GM20431 (cell line): ENCODE measurements around the gene CCL16.

ENCODE experiments used
- in situ Hi-C: fragments of 300-500 bp; cut with MseI, MboI; formaldehyde crosslinking; loops from one replicate; pipeline ENCODE4 v1.15.0; 2020; ENCODE audit warnings: low sequenced_read_pairs; ENCODE audit not compliant: unreplicated experiment

Gene CCL16

DNA sequence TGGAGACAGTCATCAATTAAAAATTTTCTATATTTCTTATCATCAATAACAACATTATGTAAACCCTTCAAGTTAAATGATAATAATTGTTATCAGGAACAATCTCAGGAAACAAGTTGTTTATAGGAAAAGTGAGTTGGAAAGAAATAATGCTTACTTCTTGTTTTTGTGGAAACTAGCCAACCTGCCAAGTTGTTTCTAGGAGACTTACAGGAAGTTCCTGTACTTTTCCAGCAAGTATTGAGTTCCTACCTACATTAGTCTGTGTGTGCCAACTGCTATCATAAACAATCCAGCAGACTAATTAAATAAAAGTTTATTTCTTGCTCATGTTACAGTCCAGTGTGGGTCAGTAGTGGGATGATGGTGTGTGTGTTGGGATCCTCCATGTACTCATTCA is 6.9 kb upstream of the CCL16 start:
- in situ Hi-C loops = no loop called here

DNA sequence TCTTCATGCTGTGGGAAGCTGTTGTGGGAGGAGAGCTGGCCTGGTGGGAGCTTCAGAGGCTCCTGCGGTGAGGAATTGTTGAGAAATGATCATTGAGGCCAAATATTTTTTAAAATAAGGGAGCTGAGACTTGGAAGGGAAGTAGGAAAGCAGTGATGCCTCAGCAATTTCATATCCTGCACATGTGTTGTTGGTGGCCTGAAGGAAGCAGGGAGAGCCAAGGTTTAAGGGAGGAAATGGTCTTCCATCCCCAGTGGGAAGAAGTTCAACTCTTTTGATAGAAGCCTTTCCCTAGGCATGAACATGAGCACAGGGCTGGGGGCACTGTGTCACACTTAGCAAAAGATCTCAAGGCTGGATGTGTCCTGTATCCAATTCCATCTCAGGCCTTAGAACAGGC is 5.3 kb upstream of the CCL16 start, which contains the start of gene CCL14:
CCL14 (minus strand) TSS at position 87 of the 400 bp plus-strand sequence; CDS start at position 7, 80 bp downstream.
- in situ Hi-C loops = no loop called here

DNA sequence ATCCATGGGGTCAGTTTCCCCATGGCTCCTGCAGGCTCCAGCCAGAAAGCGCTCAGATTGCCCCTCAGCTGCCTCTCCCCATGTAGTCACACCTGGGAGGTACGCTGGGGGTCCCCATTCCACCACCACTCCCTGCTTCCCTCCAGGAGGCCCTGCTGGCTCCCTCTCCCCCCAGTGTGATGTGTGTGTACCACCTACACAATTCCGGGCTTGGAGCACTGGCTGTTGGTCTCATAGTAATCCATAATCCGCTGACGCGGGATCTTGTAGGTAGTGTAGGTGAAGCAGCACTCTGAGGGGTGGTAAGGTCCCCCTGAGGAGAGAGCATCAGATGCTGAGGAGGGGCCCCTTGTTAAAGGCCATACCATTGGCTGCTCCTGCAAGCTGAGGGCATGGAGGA is 2.8 kb upstream of the CCL16 start:
- in situ Hi-C loops = no loop called here

DNA sequence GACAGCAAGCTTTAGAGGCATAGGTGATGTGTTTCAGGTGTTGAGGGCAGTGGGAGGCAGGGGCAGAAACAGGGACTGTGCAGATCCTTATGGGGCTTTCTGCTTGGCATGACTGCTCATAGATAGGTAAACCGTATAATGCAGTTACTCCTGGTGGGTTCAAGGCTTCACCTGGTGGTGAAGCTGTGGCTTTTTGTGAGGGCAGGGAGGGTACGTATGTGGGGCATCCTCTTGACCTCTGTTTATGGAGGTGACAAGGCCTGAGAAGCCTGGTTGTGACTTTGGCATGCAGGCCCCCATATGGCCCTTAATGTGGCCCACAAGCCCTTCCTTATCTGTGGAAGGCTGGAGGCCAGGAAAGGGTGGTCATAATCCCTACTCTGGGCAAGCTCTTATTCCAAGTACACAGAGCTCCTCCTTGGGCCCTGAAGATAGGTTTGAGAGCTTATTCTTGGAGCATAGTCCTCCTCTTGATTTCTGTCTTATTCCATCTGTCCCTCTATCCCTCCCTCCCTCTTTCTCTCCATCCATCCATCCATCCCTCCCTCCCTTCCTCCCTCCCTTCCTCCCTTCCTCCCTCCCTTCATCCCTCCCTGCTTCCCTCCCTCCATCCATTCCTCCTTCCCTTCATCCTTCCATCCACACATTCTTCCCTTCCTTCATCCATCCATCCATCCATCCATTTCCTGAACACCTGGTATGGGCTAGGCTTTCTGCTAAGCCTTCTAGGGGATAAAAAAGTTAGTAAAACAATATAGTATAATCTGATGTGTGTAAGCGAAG is 1.3 kb upstream of the CCL16 start:
- in situ Hi-C loops = no loop called here

DNA sequence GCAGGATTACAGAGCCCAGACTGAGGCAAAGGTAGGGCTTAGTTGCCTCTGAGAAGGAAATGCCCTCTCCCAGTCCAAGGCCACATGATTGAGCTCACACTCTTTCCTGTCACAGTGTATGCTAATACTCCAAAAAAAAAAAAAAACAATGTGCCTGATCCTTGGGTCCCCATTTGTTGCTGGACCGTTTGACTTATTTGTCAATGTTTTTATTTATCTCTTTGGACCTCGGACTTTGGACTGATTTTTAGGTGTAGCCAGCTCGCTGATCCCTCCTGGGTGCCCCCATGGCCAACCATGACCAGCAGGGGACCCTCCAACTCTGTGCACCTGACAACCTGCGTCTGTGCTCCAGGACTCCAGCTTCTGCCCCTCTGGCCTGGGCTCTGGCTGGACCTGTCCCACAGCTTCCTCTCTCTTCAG is 622 bp upstream of the CCL16 start:
- in situ Hi-C loops = no loop called here

DNA sequence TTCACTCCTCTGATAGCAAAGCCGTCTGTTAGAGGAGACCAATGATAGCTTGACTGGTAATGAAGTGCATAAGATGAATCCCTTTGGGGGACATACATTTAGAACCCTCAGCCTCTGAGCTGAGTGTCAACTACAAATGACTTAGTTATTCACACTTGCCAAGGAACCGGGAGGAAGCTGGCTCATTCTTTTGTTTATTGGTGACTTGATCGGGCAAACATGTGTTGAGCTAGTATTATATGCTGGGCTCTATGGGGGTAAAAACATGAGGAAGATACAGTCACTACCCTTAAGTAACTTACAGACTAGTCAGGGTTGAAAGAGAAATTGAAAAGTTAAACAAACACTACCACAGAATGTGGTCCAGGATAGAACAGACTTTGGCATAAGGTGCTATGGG is 3.0 kb downstream of the CCL16 start:
- in situ Hi-C loops = loop anchor here (10.0 kb wide), 1 partner anchor 166 kb away; no protein-coding TSS in a partner anchor

DNA sequence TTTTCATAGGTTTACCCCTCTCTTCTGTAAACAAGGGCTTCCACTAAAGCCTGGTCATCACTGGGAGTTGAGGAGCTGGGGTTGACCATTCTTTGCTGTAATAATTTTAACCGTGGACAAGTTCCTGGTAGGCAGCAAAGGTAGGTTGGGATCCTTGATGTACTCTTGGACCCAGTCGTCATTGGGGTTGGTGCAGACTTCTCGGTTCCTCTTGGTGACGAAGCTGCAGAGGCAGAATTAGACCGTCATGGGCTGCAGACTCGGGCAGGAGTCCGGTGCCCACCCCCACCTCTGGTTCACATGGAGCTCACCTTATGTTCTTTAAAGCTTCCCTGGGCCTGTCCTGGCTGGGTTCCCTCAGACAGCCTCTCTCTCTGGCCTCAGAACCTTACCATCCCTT is 3.8 kb downstream of the CCL16 start:
- in situ Hi-C loops = loop anchor here (10.0 kb wide), 1 partner anchor 167 kb away; no protein-coding TSS in a partner anchor

DNA sequence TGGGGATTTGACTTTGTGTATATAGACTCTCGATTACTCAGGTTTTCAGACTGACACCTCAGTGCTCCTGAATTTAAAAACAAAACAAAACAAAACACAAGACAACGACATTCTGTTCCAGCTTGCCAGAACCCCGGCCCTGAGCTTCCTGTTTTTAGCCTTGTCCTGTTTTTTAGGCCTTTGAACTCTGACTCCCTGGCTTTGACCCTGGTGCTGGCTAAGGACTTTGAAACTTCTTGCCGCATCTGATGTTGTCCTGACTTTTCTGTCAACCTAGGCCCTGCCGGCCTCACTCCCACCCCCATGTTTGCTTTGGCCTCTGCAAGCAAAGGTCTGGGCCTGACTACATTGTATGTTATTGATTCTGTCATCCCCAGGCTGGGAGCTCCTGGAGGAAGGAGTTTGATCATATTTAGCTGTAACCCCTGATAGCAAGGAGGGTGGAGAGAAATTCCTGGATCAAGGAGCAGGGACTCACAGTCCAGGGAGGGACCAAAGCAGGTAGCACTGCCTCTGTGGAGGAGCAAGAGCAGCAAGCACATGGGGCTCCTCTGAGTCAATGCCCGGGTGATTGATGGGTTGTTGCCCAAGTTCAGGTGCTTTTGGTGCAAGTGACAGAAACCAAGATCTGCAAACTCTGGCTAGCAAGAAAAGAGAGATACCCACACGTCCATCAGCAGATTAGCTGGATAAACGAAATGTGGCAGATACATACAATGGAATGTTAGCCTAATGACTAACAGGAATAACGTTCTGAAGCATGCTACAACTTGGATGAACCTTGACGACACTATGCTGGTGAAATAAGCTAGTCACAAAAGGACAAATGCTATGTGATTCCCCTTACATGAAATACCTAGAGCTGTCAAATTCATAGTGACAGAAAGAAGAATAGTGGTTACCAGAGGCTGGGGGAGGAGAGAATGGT is 7.7 kb downstream of the CCL16 start:
- in situ Hi-C loops = loop anchor here (10.0 kb wide), 1 partner anchor 171 kb away; no protein-coding TSS in a partner anchor

DNA sequence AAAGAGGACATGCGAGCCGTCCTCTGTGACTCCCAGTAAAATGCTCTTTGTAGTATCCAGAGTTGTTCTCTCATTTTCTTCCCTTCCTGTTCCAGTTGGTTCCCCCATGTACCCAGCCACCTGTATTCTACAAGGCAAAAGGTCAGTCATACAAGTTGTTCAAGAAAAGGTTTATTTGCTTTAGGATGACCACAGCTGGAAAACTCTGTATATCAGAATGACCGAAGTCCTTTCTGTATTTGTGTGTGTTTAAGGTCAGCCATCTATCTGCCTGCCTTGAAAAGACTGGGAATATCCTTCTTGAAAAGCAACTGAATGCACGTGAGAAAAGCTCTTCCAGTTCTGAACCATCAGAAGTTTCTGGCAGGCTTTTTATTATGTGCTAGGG is 8.4 kb downstream of the CCL16 start:
- in situ Hi-C loops = loop anchor here (10.0 kb wide), 1 partner anchor 172 kb away; no protein-coding TSS in a partner anchor

DNA sequence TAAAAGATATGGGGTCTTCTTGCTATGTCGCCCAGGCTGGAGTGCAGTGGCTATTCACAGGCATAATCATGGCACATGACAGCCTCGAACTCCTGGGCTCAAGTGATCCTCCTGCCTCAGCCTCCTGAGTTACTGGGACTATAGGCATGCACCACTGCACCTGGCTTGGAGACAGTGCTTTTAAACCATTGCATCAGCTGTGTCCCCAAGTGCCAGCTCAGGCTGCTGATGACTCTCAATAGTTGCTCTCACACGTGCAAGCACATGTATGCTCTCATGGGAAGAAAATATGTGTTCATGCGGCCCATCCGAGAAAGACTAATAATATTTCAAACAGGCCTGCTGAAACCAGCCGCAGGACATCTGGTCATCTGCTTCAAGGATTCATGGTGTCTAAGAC is 8.8 kb downstream of the CCL16 start:
- in situ Hi-C loops = loop anchor here (10.0 kb wide), 1 partner anchor 172 kb away; no protein-coding TSS in a partner anchor

DNA sequence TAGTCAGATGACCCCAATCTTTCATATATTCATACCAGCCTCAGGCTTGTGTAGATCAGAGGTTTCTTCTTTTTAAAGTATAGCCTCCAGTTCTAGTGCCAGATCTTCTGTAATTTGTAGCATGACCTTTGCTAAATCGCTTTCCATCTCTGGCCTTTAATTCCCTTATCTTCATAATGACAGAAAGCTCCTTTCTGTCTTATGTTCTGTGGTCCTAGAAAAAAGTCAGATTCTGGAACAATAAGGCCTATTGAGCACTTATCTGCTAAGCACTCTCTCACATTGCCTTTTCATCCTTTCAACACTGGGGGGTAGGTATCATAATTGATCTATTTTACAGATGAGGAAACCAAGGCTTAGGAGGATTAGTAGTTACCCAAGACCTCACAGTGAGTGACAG is 9.2 kb downstream of the CCL16 start:
- in situ Hi-C loops = loop anchor here (10.0 kb wide), 1 partner anchor 173 kb away; no protein-coding TSS in a partner anchor

DNA sequence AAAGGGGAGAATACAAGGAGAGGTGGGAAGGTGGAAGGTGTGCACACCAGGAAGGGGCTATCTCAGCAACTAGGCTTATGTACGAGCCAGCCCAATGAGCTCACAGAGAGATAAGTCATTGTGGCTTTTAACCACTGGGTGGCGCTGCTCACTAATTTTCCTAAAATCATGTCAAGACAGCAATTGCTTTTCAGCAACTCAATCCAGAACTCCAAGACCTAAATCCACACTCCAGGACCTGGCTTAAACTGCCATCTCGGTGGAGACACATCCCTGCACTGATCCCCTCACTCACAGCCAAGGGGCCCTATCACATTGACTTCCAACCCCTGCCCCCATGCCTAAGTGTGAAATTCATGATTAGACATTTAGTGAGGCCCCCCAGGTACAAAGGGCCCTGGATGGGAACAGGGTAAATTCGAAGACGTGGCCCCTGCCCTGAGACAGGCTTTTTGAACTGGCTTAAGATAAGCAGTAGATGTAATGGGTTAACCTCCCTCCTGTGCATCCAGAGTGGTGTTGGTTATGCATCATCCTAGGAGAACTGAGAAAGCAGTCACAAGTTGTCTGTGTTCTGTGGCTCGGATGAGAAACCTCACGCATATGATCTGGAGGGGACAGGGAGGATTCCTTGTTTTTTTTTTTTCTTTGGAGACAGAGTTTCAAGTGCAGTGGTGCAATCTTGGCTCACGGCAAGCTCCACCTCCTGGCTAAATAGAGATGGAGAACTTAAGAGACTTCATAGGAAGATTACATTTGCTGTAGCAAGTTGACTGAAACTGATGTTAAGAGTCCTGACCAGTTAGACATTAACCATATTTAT is 11.5 kb downstream of the CCL16 start:
- in situ Hi-C loops = loop anchor here (10.0 kb wide), 1 partner anchor 175 kb away; no protein-coding TSS in a partner anchor

DNA sequence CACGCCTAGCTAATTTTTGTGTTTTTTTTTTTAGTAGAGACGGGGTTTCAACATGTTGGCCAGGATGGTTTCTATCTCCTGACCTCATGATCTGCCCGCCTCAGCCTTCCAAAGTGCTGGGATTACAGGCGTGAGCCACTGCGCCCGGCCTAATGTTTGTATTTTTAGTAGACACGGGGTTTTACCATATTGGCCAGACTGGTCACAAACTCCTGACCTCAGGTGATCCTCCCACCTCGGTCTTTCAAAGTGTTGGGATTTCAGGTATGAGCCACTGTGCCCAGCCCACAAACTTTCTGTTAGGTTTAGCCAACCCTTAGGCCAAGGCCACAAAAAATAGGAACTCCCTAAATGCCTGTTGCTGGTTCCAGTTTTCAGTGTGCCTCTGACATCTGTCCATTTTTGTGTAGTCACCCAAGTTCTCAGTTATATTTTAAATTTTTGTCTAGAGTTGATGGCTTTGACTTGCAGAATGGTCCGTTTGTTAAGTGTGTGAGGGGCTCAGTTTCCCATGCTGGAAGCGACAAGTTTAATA is 12.7 kb downstream of the CCL16 start:
- in situ Hi-C loops = no loop called here

DNA sequence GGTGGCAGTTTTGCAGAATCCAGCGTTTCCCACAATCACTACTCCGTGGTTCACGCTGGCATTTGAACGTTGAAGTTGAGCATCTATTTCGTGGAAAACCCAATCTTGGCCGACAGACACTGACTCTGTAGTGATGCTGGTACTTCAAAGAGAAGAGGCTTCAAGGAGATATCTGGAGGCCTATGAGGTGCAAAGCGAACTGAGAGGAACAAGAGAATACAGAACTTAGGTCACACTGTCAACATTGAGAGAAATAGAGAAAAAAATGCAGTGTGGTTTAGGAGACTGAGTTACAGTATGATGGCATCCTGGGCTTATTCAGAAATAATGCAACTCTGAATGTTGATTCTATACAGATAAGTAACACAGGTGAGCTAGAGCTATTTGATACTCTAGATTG is 16.0 kb downstream of the CCL16 start:
- in situ Hi-C loops = no loop called here

DNA sequence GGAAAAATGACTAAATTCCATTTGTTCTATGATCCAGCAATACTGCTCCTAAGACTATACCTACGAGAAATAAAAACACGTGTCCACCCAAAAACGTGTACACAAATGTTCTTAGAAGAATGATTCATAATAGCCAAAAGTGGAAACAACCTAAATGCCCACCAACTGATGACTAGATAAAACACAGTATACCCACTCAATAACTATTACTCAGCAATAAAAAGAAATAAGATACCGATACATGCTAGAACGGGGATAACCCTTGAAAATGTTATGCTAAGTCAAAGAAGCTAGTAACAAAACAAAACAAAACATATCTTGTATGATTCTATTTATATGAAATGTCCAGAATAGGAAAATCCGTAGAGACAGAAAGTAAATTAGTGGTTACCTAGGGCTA is 17.6 kb downstream of the CCL16 start:
- in situ Hi-C loops = no loop called here

DNA sequence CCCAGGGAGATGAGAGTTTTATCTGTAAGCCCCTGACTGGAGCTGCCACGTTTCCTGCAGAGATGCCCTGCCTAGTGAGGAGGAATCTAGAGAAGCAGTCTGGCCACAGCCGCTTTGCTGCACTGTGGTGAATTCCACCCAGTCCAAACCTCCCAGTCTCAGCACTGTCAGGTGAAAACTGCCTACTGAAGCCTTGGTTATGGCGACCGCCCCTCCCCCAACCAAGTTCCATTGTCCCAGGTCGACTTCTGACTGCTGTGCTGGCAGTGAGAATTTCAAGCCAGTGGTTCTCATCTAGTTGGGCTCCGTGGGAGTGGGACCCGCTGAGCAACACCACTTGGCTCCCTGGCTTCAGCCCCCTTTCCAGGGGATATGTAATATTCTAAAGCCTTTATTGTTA is 27.6 kb downstream of the CCL16 start:
- in situ Hi-C loops = no loop called here

DNA sequence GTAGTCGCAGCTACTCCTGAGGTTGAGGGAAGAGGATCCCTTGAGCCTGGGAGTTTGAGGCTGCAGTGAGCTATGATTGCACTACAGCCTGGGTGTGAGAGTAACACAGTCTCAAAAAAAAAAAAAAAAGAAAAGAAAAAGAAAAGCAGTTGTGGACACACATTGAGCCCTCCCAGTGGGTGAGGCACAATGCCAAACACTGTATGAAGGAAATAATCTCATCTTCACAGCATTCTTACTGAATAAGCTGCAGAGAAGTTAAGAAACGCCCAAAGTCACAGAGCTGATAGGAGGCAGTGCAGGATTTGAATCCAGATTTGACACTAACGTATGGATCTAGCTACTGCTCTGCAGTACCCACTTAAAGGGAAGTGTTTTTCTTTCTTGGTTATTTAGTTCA is 31.9 kb downstream of the CCL16 start:
- in situ Hi-C loops = no loop called here

DNA sequence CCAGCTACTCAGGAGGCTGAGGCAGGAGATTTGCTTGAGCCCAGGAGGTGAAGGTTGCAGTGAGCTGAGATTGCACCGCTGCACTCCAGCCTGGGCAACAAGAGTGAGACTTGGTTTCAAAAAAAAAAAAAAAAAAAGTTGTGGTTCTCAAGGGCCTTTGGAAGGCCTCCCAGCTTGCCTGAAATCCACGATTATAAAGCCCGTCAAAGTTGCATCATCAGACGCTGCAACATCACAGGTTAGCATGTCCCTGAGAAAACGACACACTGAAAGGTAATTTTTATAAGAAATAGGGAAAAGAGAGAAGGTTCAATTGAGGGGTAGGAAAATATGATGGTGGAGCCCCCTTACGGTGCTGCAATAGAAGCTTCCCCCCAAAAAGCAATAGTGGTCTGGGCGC is 33.2 kb downstream of the CCL16 start:
- in situ Hi-C loops = no loop called here

DNA sequence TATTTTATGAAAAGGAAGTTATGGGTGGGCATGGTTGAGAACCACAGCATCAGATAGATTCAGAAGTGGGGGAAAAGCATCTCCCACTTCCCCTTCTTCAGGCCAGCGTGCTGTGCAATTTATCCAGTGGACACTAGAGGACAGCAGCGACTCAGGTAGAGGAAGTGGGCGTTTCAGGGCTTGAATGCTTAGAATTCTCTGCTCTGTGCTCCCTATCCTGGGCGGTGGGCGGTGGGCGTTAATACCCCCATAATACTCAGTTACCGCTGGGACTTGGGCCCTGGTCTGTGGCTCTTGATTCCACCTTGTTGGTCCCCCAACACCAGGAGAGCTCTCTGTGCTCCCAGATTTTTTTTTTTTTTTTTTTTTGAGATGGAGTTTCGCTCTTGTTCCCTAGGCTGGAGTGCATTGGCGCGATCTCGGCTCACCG is 34.1 kb downstream of the CCL16 start:
- in situ Hi-C loops = no loop called here

DNA sequence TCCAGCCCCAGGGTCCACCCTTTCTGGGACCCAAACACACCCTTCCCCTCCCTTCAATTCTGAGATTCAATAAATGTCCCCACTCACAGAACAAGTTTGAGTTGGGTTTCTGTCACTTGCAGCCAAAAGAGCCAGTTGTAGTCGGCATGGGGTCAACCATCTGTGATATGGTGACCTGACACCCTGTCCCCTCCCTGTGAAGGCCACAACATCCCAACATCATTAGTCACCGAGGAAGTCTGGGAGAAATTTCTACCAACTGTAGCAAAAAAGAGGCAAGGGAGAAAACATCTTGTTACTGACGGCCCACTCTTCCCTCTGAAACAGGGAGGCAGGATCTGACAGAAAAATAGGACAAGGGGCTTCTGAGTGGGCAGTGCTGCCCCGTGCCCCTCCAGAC is 37.1 kb downstream of the CCL16 start:
- in situ Hi-C loops = no loop called here
